Body of pancreas (tissue), 4 donors: ENCODE data around the gene MECP2. TPM values are rescaled to one million over a fixed set of nuclear protein-coding genes. Genes with fewer than 3 reads are reported as not detected.

ENCODE experiments used
- ATAC-seq: fragments of 150-250 bp; one replicate; pipeline ENCODE4 v1.9.1; 2016
- DNase-seq, 4 donors: peaks; one replicate each; pipeline ENCODE4 v3.0.0-alpha.2; 2019
- H3K27ac ChIP-seq, 4 donors: fragments of 200-600 bp; sonication (generic); 1 replicate in 3 of 4; 2 replicates in 1 of 4; pipeline versions ENCODE4 v1.5.1 to v1.6.1; 2016 to 2019; ENCODE audit warnings: mild to moderate bottlenecking in 1 of 4, mixed read lengths in 1 of 4, moderate library complexity in 1 of 4
- H3K27me3 ChIP-seq, 2 donors: fragments of 200-600 bp; sonication (generic); one replicate each; pipeline ENCODE4 v1.6.0; 2016; ENCODE audit warnings: mild to moderate bottlenecking in 1 of 2
- H3K36me3 ChIP-seq, 2 donors: fragments of 200-600 bp; sonication (generic); replicated peaks in 1 of 2; 2 replicates each; pipeline ENCODE4 v1.5.1; 2016; ENCODE audit warnings: low read depth in 2 of 2; ENCODE audit not compliant: insufficient read depth in 1 of 2
- H3K4me1 ChIP-seq: fragments of 200-600 bp; sonication (generic); one replicate; pipeline ENCODE4 v1.6.0; 2016
- H3K4me3 ChIP-seq, 2 donors: fragments of 200-600 bp; sonication (generic); 1 replicate in 1 of 2; 2 replicates in 1 of 2; pipeline ENCODE4 v1.5.1; 2016 to 2019
- H3K9me3 ChIP-seq, 3 donors: fragments of 200-600 bp; sonication (generic); 1 replicate in 2 of 3; 2 replicates in 1 of 3; pipeline ENCODE4 v1.5.1; 2016
- POLR2A ChIP-seq, 3 donors: fragments of 450-650 bp; IDR thresholded peaks; one replicate each; pipeline ENCODE4 v1.6.1; 2016; ENCODE audit warnings: antibody characterized with exemption in 3 of 3, mild to moderate bottlenecking in 2 of 3
- WGBS, 2 donors: methylation state at CpG; one replicate each; pipeline ENCODE4 v1.1.5; 2017; 5-methylcytosine and 5-hydroxymethylcytosine counted together
- intact Hi-C: fragments of 100-400 bp; cut with DNase I; formaldehyde crosslinking; loops from one replicate; pipeline ENCODE4 v1.15.1; 2023
- total RNA-seq, 2 donors: library from RNA; depleted of rRNA; stranded (reverse); fragments of >200 nt; gene quantifications; one replicate each; pipeline ENCODE4 v1.1.0, GENCODE V29; 2016
- TF ChIP-seq, protein P1 (sequence below), 7 experiments: fragments of 450-650 bp in 4 of 7; fragments of 200-600 bp in 3 of 7; sonication (generic) in 3 of 7; IDR thresholded peaks; one replicate each; pipeline ENCODE4 v1.5.1; 2016 to 2019; ENCODE audit warnings: antibody characterized with exemption in 7 of 7

MECP2 gene
- total RNA-seq, 2 donors from 2014 or later: 27.8 to 36.3 TPM

GRCh38 chrX:154032653-154033052, 64.9 kb downstream of the MECP2 start:
- Histone ChIP-seq H3K27ac (no peak overlapping the region), H3K4me3 (no peak overlapping the region), H3K4me1 (peaks cover 6% of the 10 kb centered on the region), H3K27me3 (no peaks in the 10 kb centered on the region), H3K9me3 (no peaks in the 10 kb centered on the region), H3K36me3 (no peaks in the 10 kb centered on the region)
- intact Hi-C loops: no loop called here
- TF ChIP-seq, protein P1, sequence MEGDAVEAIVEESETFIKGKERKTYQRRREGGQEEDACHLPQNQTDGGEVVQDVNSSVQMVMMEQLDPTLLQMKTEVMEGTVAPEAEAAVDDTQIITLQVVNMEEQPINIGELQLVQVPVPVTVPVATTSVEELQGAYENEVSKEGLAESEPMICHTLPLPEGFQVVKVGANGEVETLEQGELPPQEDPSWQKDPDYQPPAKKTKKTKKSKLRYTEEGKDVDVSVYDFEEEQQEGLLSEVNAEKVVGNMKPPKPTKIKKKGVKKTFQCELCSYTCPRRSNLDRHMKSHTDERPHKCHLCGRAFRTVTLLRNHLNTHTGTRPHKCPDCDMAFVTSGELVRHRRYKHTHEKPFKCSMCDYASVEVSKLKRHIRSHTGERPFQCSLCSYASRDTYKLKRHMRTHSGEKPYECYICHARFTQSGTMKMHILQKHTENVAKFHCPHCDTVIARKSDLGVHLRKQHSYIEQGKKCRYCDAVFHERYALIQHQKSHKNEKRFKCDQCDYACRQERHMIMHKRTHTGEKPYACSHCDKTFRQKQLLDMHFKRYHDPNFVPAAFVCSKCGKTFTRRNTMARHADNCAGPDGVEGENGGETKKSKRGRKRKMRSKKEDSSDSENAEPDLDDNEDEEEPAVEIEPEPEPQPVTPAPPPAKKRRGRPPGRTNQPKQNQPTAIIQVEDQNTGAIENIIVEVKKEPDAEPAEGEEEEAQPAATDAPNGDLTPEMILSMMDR (IDR thresholded peaks at IDR 0.05): no peak
- TF ChIP-seq POLR2A (IDR thresholded peaks at IDR 0.05): no peak
- no peak for ATAC-seq
- no peak for DNase-seq
- WGBS, 2 donors: 75% methylated on average over 7 of the region's 9 CpGs; no CpG with 5 or more reads in 1 of the 2 donors

- ATAC-seq (no peak), DNase-seq (no peak)
- WGBS, 2 donors: 73 to 85% methylated on average over 4 to 10 of the region's 11 CpGs
- TF ChIP-seq POLR2A (IDR thresholded peaks at IDR 0.05): no peak
- TF ChIP-seq, protein P1 (IDR thresholded peaks at IDR 0.05): no peak
- Histone ChIP-seq H3K36me3 (no peaks in the 10 kb centered on the region), H3K4me3 (no peak overlapping the region), H3K27me3 (no peaks in the 10 kb centered on the region), H3K4me1 (peaks cover 6% of the 10 kb centered on the region), H3K9me3 (no peaks in the 10 kb centered on the region), H3K27ac (no peak overlapping the region)
- intact Hi-C loops: no loop called here
Observed at GRCh38 chrX:154032160-154032559, 65.4 kb downstream of the MECP2 start.

DNA sequence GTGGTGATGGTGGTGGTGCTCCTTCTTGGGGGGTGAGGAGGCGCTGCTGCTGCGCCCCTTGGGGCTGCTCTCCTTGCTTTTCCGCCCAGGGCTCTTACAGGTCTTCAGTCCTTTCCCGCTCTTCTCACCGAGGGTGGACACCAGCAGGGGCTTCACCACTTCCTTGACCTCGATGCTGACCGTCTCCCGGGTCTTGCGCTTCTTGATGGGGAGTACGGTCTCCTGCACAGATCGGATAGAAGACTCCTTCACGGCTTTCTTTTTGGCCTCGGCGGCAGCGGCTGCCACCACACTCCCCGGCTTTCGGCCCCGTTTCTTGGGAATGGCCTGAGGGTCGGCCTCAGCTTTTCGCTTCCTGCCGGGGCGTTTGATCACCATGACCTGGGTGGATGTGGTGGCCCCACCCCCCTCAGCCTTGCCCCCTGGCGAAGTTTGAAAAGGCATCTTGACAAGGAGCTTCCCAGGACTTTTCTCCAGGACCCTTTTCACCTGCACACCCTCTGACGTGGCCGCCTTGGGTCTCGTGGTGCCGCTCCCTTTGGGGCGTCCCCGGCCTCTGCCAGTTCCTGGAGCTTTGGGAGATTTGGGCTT, 66.7 kb downstream of the MECP2 start:
- Histone ChIP-seq H3K27me3 (no peaks in the 10 kb centered on the region), H3K36me3 (no peaks in the 10 kb centered on the region), H3K9me3 (no peaks in the 10 kb centered on the region), H3K27ac (no peak overlapping the region), H3K4me3 (no peak overlapping the region), H3K4me1 (peaks cover 6% of the 10 kb centered on the region)
- WGBS, 2 donors: 85 to 92% methylated on average over 4 to 15 of the region's 29 CpGs
- DNase-seq: no peak
- intact Hi-C loops: no loop called here
- TF ChIP-seq, protein P1 (IDR thresholded peaks at IDR 0.05): no peak
- no peak for ATAC-seq

DNA sequence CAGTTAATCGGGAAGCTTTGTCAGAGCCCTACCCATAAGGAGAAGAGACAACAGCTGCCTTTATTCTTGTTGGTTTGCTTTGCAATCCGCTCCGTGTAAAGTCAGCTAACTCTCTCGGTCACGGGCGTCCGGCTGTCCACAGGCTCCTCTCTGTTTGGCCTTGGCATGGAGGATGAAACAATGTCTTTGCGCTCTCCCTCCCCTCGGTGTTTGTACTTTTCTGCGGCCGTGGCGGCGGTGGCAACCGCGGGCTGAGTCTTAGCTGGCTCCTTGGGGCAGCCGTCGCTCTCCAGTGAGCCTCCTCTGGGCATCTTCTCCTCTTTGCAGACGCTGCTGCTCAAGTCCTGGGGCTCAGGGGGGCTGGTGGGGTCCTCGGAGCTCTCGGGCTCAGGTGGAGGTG, 67.3 kb downstream of the MECP2 start:
- 86 to 90% methylated on average over 13 of the region's 20 CpGs for WGBS, 2 donors
- ATAC-seq: no peak
- TF ChIP-seq, protein P1 (IDR thresholded peaks at IDR 0.05): no peak
- TF ChIP-seq POLR2A (IDR thresholded peaks at IDR 0.05): no peak
- no peaks in the 10 kb centered on the region for H3K36me3 ChIP-seq
- H3K27me3 ChIP-seq: no peaks in the 10 kb centered on the region
- no peak for DNase-seq
- H3K27ac ChIP-seq: no peak overlapping the region
- no peak overlapping the region for H3K4me3 ChIP-seq
- no peaks in the 10 kb centered on the region for H3K9me3 ChIP-seq
- intact Hi-C loops: no loop called here
- peaks cover 6% of the 10 kb centered on the region for H3K4me1 ChIP-seq

- intact Hi-C loops: no loop called here
- ATAC-seq: no peak
- H3K27me3 ChIP-seq: no peaks in the 10 kb centered on the region
- no peaks in the 10 kb centered on the region for H3K9me3 ChIP-seq
- H3K36me3 ChIP-seq: no peaks in the 10 kb centered on the region
- no peak for TF ChIP-seq POLR2A (IDR thresholded peaks at IDR 0.05)
- TF ChIP-seq, protein P1 (IDR thresholded peaks at IDR 0.05): no peak
- H3K27ac ChIP-seq: no peak overlapping the region
- no peak for DNase-seq
- peaks cover 6% of the 10 kb centered on the region for H3K4me1 ChIP-seq
- WGBS, 2 donors: 83% methylated on average over 8 of the region's 8 CpGs; no CpG with 5 or more reads in 1 of the 2 donors
- H3K4me3 ChIP-seq: no peak overlapping the region
Observed at GRCh38 chrX:154029439-154029838, 68.1 kb downstream of the MECP2 start.
